NCI-H345 treated with DMSO at 0.1 percent for 48 hours (cell line): ENCODE data around the gene AKAP6.
A peak's percentile ranks its signal among the peaks of the same experiment; 100 is the strongest.

ENCODE experiments used
- DNase-seq: peaks from one replicate; lab custom pipeline; 2025; ENCODE audit not compliant: unreplicated experiment; lab: John Stamatoyannopoulos, UW

Gene AKAP6

GRCh38 chr14:32808644-32809043, 479.5 kb downstream of the AKAP6 start:
- peak; percentile 29 for DNase-seq

GRCh38 chr14:32809255-32809654, 480.2 kb downstream of the AKAP6 start:
- DNase-seq, result no peak

DNA sequence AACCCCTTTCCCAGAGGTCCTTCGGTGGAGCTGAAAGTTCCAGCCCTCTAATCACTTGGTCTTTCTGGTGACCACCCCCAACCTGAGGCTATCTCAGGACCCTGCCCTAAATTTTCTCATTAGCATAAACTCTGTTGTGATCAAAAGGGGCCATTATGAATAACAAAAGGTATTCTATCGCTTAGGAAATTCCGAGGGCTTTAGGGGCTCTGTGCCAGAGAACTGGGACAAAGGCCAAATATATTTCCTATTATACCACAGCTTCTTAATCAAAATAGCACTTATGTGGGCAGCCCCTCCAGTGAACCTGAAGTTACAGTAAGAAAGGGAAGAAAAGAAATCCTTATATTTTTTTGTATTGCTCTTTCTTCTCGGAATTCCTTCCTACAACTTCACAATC, 484.3 kb downstream of the AKAP6 start:
- DNase-seq, result no peak

- no peak for DNase-seq
These were observed 485.6 kb downstream of the AKAP6 start for GRCh38 chr14:32814721-32815120.

DNA sequence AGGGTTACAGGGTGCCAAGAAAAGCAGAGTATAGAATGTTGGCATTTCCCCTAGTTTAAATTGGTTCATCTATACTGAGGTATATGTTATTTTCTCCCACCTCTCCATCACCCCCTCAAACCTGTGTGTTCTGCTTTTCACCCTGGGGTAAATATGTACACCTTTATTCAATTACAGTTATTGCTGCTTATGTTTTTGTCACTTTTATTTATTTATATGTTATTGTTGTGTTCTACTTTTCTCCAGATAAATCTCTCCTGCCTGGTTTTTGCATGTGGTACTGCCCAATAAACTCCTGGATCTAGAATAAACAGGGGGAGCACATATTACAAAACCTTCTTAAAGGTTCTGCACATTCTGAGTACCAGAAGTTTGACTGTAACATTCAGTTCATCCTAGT, 487.5 kb downstream of the AKAP6 start:
- DNase-seq, result no peak

- DNase-seq, result no peak
These were observed 488.7 kb downstream of the AKAP6 start for GRCh38 chr14:32817780-32818179.

GRCh38 chr14:32818581-32818980, 489.5 kb downstream of the AKAP6 start:
- no peak for DNase-seq

DNA sequence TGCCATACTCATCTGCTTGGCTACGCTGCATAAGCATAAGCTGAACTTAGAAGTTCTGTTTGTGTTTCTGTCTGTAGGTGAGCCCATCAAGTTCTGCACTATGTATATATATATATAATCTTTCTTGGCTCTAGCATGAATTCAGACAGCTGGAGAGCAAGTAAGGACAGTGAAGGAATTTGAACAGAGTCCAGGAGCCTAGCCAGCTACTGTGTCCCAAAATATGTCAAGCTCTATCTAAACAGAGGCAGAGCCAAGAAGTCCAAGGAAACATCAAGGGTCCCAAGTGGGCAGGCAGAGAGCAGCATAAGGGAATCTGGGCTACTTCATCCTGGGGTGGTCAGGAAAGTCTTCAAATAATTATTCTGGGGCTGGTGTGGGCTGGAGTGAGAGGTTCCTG, 491.1 kb downstream of the AKAP6 start:
- DNase-seq, result no peak

GRCh38 chr14:32820682-32821081, 491.6 kb downstream of the AKAP6 start:
- DNase-seq, result no peak

DNA sequence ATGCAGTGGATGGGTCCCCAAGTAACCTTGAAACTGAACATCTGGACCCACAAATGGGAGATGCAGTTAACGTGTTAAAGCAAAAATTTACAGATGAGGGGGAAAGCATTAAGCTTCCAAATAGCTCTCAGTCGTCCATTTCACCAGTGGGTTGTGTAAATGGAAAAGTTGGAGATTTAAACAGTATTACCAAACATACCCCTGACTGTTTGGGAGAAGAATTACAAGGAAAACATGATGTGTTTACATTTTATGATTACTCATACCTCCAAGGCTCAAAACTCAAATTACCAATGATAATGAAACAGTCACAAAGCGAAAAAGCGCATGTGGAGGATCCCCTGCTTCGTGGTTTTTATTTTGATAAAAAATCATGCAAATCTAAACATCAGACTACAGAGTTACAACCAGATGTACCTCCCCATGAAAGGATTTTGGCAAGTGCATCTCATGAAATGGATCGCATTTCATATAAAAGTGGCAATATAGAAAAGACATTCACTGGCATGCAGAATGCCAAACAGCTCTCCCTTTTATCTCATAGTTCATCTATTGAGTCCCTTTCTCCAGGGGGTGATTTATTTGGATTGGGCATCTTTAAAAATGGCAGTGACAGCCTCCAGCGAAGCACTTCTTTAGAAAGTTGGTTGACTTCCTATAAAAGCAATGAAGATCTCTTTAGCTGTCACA, 493.0 kb downstream of the AKAP6 start:
- DNase-seq, result no peak

DNA sequence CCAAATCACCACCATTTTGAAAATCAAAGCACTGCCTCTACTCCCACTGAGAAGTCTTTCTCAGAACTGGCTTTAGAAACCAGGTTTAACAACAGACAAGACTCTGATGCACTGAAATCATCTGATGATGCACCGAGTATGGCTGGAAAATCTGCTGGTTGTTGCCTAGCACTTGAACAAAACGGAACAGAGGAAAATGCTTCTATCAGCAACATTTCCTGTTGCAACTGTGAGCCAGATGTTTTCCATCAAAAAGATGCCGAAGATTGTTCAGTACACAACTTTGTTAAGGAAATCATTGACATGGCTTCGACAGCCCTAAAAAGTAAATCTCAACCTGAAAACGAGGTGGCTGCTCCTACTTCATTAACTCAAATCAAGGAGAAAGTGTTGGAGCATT, 494.6 kb downstream of the AKAP6 start:
- no peak for DNase-seq

GRCh38 chr14:32824195-32824594, 495.1 kb downstream of the AKAP6 start:
- no peak for DNase-seq

GRCh38 chr14:32825058-32825457, 496.0 kb downstream of the AKAP6 start:
- no peak for DNase-seq

DNA sequence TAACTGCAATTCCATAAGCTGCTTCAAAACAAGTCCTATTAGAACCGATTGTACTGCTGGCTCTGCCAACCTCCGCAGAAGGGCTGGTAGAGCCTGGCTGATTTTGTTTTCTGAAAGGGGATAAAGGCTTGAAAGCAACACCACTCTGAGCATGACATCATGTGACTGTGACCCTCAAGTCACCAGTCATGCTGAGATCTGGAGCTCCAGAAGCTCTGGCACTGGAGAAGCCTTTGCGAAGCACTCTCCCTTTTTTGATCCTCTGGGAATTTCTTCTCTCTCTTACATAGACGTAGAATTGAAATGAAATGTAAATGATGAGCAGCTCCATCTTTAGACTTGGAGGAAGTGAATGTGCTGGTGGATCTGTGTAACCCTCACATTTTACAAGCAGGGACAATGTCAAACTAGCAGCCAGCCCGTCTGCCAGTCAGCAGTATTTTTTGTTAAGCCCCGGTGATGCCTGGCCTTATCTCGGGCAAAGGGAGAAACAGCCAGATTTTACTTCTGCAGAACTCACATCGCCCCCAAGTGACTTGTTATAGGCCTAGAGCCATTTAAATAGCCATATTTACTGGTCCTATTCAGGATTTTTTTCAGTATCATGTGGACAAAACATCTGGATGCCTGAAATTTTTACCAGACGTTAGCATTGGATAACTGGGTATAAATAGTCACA, 497.4 kb downstream of the AKAP6 start:
- DNase-seq, result no peak

DNA sequence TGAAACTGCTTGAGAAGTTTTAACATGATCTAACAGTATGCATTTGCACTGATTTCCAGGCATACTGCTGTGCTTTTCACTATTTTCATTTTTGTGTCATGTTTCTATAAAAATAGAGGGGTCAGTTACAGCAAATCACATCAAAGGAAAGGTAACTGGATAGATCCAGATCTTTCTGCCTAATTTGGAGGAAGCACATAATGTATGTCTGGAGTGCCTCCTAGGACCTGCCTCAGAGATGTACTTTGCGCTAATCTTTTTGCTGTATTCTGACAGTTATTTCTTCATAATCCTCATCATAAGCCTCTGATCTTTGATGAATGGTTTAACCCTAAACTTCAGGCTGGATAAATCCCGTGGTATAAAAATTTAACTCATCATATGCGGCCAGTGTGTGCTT, 498.4 kb downstream of the AKAP6 start:
- DNase-seq, result no peak

GRCh38 chr14:32835924-32836323, 506.8 kb downstream of the AKAP6 start:
- DNase-seq, result no peak

GRCh38 chr14:32841698-32842097, 512.6 kb downstream of the AKAP6 start:
- no peak for DNase-seq

GRCh38 chr14:32846821-32847365, 517.8 kb downstream of the AKAP6 start:
- no peak for DNase-seq

GRCh38 chr14:32847867-32848266, 518.8 kb downstream of the AKAP6 start:
- no peak for DNase-seq

- no peak for DNase-seq
These were observed 536.8 kb downstream of the AKAP6 start for GRCh38 chr14:32865827-32866376.

- DNase-seq, result no peak
These were observed 554.1 kb downstream of the AKAP6 start for GRCh38 chr14:32883188-32883587.
